CD4-positive, alpha-beta T cell treated with Interleukin-12 subunit alpha and Interleukin-12 subunit beta, for 1 hour (primary cell): ENCODE measurements around the gene WDR27.
"Not testable (repeated sequence)": the region's sequence is repeated elsewhere in the genome, so short reads cannot be mapped to it uniquely, and the experiment has no call there.

Experiments
- DNase-seq: peaks from one replicate; pipeline ENCODE4 v3.0.0-alpha.2; 2020

The WDR27 gene

DNA sequence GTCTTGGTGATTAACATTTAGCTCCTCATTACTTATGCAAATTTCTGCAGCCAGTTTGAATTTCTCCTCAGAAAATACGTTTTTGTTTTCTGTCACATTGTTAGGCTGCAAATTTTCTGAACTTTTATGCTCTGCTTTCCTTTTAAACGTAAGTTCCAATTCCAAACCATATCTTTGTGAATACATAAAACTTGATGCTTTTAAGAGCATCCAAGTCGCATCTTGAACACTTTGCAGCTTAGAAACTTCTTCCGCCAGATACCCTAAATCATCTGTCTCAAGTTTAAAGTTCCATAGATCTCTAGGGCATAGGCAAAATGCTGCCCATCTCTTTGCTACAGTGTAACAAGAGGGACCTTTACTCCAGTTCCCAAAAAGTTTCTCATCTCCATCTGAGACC, 234.1 kb downstream of the WDR27 start:
- not testable (repeated sequence) for DNase-seq

GRCh38 chr6:169466256-169466655, 235.6 kb downstream of the WDR27 start:
- DNase-seq = not testable (repeated sequence)

DNA sequence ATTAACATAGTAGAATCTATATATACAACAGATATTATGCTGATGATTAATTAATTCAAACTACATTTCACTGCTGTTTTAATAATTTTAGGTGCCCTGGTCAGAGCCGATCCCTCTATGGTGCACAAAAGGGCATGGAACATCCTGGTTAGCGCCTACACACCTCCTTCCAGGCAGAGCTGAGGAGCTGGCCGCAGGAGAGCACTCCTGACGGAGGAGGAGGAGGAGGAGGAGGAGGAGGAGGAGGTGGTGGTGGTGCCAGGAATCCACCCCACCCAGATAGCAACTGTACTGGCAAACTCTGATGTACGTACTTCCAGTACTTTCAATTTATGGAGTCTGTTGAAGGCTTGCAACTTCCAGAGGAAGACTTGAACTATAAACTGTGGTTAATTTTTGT, 244.1 kb downstream of the WDR27 start:
- no peak for DNase-seq

- no peak for DNase-seq
These were observed 245.0 kb downstream of the WDR27 start for GRCh38 chr6:169456840-169457239.

- DNase-seq = no peak
These were observed 246.4 kb downstream of the WDR27 start for GRCh38 chr6:169455470-169455869.

- DNase-seq = no peak
These were observed 247.0 kb downstream of the WDR27 start for GRCh38 chr6:169454872-169455204.

DNA sequence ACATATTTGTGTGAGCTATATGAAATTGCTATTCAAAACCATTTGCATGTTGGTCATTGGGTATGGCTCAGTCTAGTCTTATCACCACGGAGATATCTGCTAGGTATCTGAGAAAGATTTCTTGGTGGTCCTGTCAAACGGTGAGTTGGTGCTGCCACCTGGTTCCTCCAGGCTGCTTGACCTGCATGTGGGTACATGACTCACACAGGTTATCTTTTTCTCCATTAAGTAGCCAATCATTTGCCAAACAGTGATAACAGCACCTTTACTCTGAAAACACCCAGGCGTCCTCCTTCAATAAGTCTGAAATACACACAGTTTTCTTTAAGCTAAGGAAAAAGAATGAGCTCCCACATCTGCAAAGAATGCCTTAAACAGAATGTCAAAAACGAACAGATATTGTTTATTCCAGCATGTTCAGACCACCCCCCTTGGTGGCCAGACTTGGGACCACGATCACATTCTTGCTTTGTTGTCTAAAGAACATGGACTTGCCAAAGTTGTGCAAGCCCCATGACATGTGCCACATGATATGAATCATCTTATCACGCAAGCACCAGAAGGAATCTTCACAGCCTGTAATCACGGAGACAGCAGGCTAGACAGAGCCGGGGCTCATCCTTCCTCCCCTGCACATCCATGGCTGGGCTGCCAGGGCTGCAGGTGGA, 247.5 kb downstream of the WDR27 start:
- DNase-seq = no peak

DNA sequence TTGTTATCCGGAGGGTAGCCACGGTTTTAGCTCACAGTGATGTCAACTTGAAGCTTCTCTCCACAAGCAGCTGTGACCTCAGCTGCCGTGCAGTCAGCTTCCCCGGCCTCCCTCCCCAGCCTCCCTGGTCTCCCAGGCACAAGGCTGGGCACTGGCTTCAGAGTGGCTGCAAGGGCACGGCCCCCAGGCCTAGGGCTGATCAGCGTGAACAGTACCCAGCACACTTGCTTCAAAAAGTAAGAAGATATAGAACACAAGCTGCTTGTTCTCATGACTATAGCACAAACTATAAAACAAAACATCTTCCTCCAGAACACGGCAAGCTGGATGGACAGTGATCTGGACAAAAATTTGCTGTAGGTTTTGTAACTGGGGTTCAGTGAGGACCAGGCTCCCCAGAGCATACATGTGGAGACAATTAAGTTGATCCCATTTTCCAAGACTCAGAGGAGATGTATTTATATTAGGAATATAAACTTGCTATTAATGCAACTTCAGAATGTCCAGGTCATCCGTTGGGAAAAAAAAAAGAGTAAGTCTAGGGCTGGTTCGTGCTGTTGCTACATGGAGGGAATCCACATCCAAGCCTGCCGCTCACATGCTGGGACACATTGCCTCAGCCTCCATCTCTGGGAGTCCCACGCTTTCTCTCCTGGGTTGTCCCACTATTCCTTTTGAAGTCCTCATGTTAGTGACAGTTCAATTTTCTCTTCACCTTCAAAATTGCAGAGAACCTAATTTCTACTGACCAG, 248.8 kb downstream of the WDR27 start:
- DNase-seq = no peak

DNA sequence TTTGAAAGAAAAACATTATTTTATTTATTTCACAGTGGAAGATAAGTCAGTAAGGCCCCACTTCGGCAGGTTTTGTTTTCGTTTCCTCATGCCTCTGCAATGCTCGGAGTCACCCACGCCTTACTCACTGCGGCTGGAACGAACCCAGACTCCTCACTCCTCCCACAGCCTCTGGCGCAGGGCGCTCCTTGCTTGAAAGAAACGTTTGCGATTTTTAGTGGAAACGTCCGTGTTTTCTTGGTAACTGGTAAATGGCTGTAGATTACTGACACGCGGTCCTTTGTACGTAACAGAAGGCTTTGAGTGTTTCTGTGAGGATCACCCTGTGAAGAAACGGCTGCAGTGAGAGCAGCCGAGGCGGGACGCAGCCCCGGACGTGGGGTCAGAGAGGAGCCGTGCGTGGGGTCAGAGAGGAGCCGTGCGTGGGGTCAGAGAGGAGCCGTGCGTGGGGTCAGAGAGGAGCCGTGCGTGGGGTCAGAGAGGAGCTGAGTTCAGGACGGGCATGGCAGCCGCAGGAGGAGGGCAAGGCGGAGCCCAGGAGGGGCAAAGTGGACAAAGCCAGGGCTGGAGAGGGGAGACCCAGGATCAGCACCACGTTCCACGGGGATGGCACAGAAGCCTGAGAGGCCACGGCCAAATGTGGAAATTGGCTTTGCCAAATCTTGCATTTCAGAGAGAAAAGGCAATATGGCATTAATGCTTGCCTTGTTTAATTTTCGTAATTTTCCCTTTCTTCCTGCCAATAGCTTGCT, 249.5 kb downstream of the WDR27 start:
- no peak for DNase-seq

- no peak for DNase-seq
These were observed 250.6 kb downstream of the WDR27 start for GRCh38 chr6:169451065-169451838.

- no peak for DNase-seq
These were observed 251.7 kb downstream of the WDR27 start for GRCh38 chr6:169450097-169450496.

DNA sequence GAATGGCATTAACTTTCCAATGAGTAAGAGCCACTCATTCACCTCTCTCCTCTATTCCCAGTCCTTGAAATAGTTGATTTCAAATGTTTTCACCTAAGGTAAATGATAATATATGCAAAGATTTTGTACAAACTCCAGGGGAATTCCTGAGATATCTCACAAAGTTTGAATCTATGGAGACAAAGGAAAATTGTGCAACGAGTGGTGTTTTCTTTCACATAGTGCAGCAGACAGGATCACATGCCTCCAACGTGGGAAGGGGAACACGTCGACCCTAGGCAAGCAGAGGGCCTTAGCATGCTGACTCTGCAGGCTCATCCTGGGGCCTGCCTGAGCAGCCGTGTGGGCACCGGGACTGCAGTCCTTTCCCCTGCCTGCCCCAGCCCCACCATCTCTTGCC, 252.6 kb downstream of the WDR27 start:
- no peak for DNase-seq

DNA sequence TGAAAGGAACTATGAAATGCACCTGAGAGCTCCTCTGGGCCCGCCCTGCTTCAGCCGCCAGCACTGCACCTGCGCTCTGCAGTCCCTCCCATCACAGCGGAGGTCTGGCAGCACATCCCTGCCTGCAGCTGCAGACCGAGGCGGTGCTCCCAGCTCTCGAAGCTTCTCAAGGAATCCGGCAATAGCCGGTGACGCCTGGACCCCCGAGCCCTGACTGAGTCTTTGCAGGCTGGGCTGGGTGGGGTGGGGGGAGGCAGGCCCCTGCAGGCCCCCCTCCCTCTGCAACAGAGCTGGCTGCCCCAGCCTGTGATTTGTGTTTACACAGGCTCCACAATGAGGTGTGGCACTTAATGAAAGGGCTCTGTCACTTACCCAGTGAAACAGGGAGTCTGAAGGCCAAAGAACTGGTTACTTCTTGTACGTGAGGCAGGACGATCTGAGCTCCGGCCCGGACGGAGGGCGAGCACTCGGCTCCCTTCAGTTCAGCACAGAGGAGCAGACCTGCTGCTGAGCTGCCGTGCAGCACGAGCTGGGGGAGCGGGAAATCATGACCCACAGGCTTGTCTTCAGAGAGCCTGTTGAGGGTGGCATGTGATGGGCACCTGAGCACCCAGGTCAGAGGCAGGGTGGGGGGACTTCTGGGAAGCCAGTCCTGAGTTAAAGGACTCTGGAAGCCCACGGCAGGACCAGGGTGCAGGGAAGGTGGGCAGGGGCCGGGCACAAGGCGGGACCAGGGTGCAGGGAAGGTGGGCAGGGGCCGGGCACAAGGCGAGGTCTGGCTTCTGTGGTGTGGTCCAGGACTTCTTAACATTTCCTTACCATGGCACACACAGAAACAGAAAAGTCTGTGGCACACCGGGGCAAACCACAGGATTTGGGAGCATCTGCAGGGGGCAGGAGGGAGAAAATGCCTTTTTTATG, 255.9 kb downstream of the WDR27 start:
- DNase-seq = no peak

GRCh38 chr6:169445227-169445626, 256.6 kb downstream of the WDR27 start:
- DNase-seq = no peak

GRCh38 chr6:169441292-169441691, 260.5 kb downstream of the WDR27 start:
- DNase-seq = no peak

- no peak for DNase-seq
These were observed 262.1 kb downstream of the WDR27 start for GRCh38 chr6:169439710-169440109.

DNA sequence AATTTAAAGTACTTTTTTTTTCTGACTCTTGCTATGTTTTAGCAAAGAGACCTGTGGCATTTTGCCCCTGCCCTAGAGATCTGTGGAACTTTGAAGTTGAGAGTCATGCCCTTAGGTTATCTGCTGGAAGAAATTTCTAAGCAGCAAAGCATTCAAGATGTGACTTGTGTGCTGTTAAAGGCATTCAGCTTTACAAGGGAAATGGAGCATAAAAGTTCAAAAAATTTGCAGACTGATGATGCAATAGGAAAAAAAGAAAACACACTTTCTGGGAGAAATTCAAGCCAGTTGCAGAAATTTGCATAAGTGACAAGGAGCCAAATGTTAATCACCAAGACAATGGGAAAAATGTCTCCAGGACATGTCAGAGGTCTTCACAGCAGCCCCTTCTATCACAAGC, 267.3 kb downstream of the WDR27 start:
- DNase-seq = not testable (repeated sequence)

GRCh38 chr6:169429001-169429400, 272.8 kb downstream of the WDR27 start:
- DNase-seq = no peak

DNA sequence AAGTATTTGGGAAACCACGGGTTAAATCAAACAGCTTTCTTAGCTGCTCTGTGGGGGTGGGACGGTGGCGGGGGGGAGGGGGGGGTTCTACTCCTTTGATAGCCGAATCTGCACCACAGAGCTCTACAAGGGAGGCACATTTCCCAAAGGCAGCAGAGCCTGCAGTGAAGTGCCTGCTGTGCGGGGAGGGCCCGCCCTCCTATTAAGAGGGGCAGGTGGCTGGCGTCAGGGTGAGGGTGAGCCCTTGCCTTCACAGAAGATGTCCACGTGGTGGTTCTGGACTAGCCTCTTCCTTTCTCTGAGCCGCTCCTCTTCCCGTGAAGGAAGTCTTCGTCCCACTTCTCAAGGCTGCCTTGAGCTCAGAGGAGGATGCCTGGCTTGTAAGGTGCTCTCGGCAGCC, 273.3 kb downstream of the WDR27 start:
- DNase-seq = no peak

- DNase-seq = no peak
These were observed 274.0 kb downstream of the WDR27 start for GRCh38 chr6:169427856-169428255.

GRCh38 chr6:169426611-169427010, 275.2 kb downstream of the WDR27 start:
- DNase-seq = no peak
